Thoracic aorta (tissue), 2 donors: ENCODE results near the gene MIGA1. TPM values are rescaled to one million over a fixed set of nuclear protein-coding genes. Genes with fewer than 3 reads are reported as not detected.

Experiments
- ATAC-seq: fragments of 150-250 bp; one replicate; pipeline ENCODE4 v1.8.0; 2017; ENCODE audit warnings: low read depth; ENCODE audit not compliant: insufficient number of reproducible peaks, low FRiP score
- DNase-seq: peaks from one replicate; pipeline ENCODE4 v3.0.0-alpha.2; 2020; ENCODE audit warnings: low spot score
- H3K27ac ChIP-seq, 2 donors: fragments of 200-600 bp; sonication (generic); 1 replicate in 1 of 2; 2 replicates in 1 of 2; pipeline ENCODE4 v1.5.1; 2016; ENCODE audit warnings: mild to moderate bottlenecking in 2 of 2, moderate library complexity in 2 of 2
- H3K27me3 ChIP-seq: fragments of 200-600 bp; sonication (generic); replicated peaks from 2 replicates; pipeline ENCODE4 v1.6.0; 2016; ENCODE audit warnings: mild to moderate bottlenecking; ENCODE audit not compliant: insufficient read depth
- H3K36me3 ChIP-seq: fragments of 200-600 bp; sonication (generic); one replicate; pipeline ENCODE4 v1.5.1; 2016
- H3K4me1 ChIP-seq, 2 donors: fragments of 200-600 bp; sonication (generic); 1 replicate in 1 of 2; 2 replicates in 1 of 2; pipeline versions ENCODE4 v1.5.1 to v1.6.0; 2016; ENCODE audit warnings: low read depth in 2 of 2, mild to moderate bottlenecking in 1 of 2; ENCODE audit not compliant: control insufficient read depth in 1 of 2
- H3K4me3 ChIP-seq: fragments of 200-600 bp; sonication (generic); 2 replicates; pipeline ENCODE4 v1.5.1; 2016; ENCODE audit warnings: mild to moderate bottlenecking
- H3K9me3 ChIP-seq: fragments of 200-600 bp; sonication (generic); 2 replicates; pipeline ENCODE4 v1.5.1; 2016
- CTCF ChIP-seq: fragments of 200-600 bp; sonication (generic); IDR thresholded peaks from one replicate; pipeline ENCODE4 v1.5.1; 2019; ENCODE audit warnings: antibody characterized with exemption
- total RNA-seq, 2 donors: library from RNA; depleted of rRNA; stranded (reverse); fragments of >200 nt; gene quantifications; one replicate each; pipeline versions ENCODE4 v1.1.0 to v1.2.3, GENCODE V29; 2016

The MIGA1 gene
- total RNA-seq, 2 donors from 2014 or later: 16.0 to 24.3 TPM

GRCh38 chr1:77846966-77847365 lies 67.5 kb downstream of the MIGA1 start:
- H3K4me1 ChIP-seq: peaks cover 6% of the 10 kb centered on the region in 2 donors
- no peak for DNase-seq
- no peaks in the 10 kb centered on the region for H3K36me3 ChIP-seq
- H3K4me3 ChIP-seq: no peak overlapping the region
- no peaks in the 10 kb centered on the region for H3K27me3 ChIP-seq
- no peak for TF ChIP-seq CTCF
- no peak overlapping the region for H3K27ac ChIP-seq
- no peaks in the 10 kb centered on the region for H3K9me3 ChIP-seq
- ATAC-seq: no peak

DNA sequence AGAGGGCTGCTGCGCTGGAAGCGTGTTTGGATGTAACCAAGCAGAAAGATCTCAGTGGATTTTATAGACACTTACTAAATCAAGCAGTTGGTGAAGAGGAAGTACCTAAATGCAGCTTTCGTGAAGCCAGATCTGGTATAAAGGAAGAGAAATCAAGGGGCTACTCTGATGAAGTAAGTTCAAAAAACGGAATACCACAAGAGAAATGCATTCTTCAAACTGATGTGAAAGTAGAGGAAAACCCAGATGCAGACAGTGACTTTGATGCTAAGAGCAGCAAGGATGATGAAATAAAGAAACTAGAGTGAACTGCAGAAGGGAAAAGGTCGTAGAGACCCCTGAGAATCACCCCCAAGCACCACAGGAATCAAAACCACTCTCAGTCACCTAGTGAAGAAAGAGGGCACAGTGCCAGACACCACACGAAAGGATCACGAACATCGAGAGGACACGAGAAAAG lies 68.2 kb downstream of the MIGA1 start:
- TF ChIP-seq CTCF: no peak
- H3K9me3 ChIP-seq: no peaks in the 10 kb centered on the region
- no peak for ATAC-seq

DNA sequence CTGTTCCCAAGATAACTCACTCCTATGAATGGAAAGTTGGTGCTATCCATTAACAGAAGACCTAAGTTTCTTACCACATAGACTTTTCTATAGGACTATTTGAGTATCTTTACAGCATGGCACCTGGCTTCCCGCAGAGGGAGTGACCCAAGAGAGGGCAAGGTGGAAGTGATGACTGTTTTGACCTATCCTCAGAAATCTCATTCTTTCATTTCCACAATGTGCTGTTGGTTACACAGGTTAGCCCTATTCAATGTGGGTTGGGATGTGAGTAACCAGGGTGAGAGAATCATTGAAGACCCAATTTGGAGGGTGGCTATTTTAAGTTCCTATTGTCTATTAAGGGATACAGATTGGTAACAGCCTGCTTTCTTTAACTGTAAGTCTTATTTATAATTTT lies 70.6 kb downstream of the MIGA1 start:
- no peaks in the 10 kb centered on the region for H3K36me3 ChIP-seq
- no peak overlapping the region for H3K4me3 ChIP-seq
- no peak overlapping the region for H3K27ac ChIP-seq
- ATAC-seq (no peak), DNase-seq (no peak)
- H3K9me3 ChIP-seq: peaks cover 4% of the 10 kb centered on the region
- no peak for TF ChIP-seq CTCF
- H3K4me1 ChIP-seq: peaks cover 6% of the 10 kb centered on the region in 2 donors
- no peaks in the 10 kb centered on the region for H3K27me3 ChIP-seq

More for the DNA sequence above, 68.2 kb downstream of the MIGA1 start:
- H3K4me1 ChIP-seq: peaks cover 6% of the 10 kb centered on the region in 2 donors
- no peaks in the 10 kb centered on the region for H3K27me3 ChIP-seq
- no peaks in the 10 kb centered on the region for H3K36me3 ChIP-seq
- no peak for DNase-seq
- H3K4me3 ChIP-seq: no peak overlapping the region
- H3K27ac ChIP-seq: no peak overlapping the region

DNA sequence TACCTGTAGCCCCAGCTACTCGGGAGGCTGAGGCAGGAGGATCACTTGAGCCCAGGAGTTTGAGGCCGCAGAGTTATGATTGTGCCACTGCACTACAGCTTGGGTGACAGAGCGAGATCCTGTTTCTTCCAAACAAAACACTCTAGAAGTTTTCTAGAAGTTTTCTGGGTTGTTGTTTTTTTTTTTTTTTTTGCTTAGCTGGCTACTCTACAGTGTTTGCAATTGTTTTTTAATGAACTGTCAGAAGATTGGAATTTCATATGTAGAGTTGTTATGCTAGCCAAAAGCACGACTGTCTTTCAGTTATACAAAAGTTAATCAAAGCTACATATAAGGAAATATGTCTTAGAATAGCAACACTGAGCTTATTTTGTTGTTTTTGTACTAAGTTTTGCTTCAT lies 78.1 kb downstream of the MIGA1 start:
- peak overlapping the region in 1 of 2 donors; percentile 9 for H3K27ac ChIP-seq
- TF ChIP-seq CTCF: no peak
- no peak for ATAC-seq

DNA sequence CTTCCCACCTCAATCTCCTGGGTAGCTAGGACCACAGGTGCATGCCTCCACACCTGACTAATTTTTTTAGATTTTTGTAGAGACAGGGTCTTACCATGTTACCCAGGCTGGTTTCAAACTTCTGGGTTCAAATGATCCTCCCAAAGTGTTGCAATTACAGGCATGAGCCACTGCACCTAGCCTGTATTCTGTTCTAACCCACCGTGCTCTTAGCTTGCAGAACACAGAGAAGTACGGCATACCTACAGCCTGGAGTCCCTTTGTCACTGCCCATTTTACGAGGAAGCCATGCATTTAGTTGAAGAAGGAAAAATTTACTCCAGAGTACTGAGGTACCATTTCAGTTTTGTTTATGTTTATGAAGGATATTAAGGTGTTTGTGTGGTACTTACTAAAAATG lies 79.3 kb downstream of the MIGA1 start:
- Histone ChIP-seq H3K4me3 (no peak overlapping the region), H3K27ac (no peak overlapping the region), H3K4me1 (peaks cover 3 to 10% of the 10 kb centered on the region in 2 donors), H3K9me3 (peaks cover 7% of the 10 kb centered on the region), H3K27me3 (no peaks in the 10 kb centered on the region), H3K36me3 (no peaks in the 10 kb centered on the region)
- TF ChIP-seq CTCF: no peak
- DNase-seq (no peak), ATAC-seq (no peak)

More for the DNA sequence above, 78.1 kb downstream of the MIGA1 start:
- peaks cover 3 to 10% of the 10 kb centered on the region in 2 donors for H3K4me1 ChIP-seq
- no peaks in the 10 kb centered on the region for H3K27me3 ChIP-seq
- no peak for DNase-seq
- H3K4me3 ChIP-seq: no peak overlapping the region
- H3K9me3 ChIP-seq: peaks cover 7% of the 10 kb centered on the region
- no peaks in the 10 kb centered on the region for H3K36me3 ChIP-seq
